Bladder microvascular endothelial cell (primary cell): ENCODE results near the gene PTRH2. TPM values are rescaled to one million over a fixed set of nuclear protein-coding genes. Genes with fewer than 3 reads are reported as not detected.

Experiments
- total RNA-seq: library from RNA; depleted of rRNA; stranded (reverse); fragments of >200 nt; gene quantifications from 2 replicates; pipeline ENCODE4 v1.2.3, GENCODE V29; 2014

Gene PTRH2
- 19.6 and 29.6 TPM in 2 replicates for total RNA-seq

GRCh38 chr17:59707149-59707970, at the start of gene PTRH2, which contains the start of gene VMP1:
Gene PTRH2, minus strand, starts transcription at chr17:59707430. Its CDS starts 9,452 bp downstream, at chr17:59697978.
Gene VMP1, plus strand, starts transcription at chr17:59707654. Its CDS starts 23,793 bp downstream, at chr17:59731447.

Other genes starting within 250 kb of the PTRH2 start
- gene DHX40, start 141.8 kb downstream of the PTRH2 start, total RNA-seq: 43.4 and 48.0 TPM in 2 replicates
- gene CLTC, start 87.5 kb downstream of the PTRH2 start, total RNA-seq: 262 and 686 TPM in 2 replicates
- gene VMP1, start 224 bp upstream of the PTRH2 start, total RNA-seq: 87.3 and 287 TPM in 2 replicates
- 7.4 and 12.3 TPM in 2 replicates for gene TUBD1, start 185.5 kb upstream of the PTRH2 start, total RNA-seq
- gene RPS6KB1, start 185.7 kb upstream of the PTRH2 start, total RNA-seq: 18.3 and 28.5 TPM in 2 replicates